Fibroblast of pulmonary artery (primary cell): ENCODE results near the gene PLA2G4E.

Source experiments
- DNase-seq: peaks from one replicate; pipeline ENCODE4 v3.0.0-alpha.2; 2010; ENCODE audit warnings: low read depth
- H3K4me3 ChIP-seq: replicated peaks from 2 replicates; pipeline ENCODE4 v1.5.1; 2011; ENCODE audit warnings: low read depth, mild to moderate bottlenecking, control low read depth, low read length, moderate library complexity
- TF ChIP-seq, protein P1 (sequence below): IDR thresholded peaks from 2 replicates; pipeline ENCODE4 v1.5.1; 2011; ENCODE audit warnings: mild to moderate bottlenecking, control low read depth, low read length, inconsistent platforms; ENCODE audit errors: missing control alignments

PLA2G4E gene

DNA sequence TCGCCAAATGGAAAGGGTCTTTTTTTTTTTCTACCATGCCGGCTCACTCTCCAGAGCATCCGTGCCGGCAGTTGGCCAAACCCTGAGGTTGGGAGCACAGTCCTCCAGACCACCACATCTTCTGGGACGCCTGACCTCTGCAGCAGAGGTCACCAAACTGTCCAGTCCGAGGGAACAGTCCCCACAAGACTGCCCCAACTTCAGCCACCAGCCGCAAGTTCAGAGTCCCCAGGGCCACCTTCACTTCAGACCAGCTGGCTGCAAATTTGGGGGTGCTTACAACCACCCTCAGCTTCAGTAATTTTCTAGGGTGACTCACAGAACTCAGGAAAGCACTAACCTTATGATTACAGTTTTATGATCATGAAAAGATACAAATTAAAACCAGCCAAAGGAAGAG, 44.6 kb upstream of the PLA2G4E start:
- no peak for DNase-seq
- no peak overlapping the region for H3K4me3 ChIP-seq
- TF ChIP-seq, protein P1, sequence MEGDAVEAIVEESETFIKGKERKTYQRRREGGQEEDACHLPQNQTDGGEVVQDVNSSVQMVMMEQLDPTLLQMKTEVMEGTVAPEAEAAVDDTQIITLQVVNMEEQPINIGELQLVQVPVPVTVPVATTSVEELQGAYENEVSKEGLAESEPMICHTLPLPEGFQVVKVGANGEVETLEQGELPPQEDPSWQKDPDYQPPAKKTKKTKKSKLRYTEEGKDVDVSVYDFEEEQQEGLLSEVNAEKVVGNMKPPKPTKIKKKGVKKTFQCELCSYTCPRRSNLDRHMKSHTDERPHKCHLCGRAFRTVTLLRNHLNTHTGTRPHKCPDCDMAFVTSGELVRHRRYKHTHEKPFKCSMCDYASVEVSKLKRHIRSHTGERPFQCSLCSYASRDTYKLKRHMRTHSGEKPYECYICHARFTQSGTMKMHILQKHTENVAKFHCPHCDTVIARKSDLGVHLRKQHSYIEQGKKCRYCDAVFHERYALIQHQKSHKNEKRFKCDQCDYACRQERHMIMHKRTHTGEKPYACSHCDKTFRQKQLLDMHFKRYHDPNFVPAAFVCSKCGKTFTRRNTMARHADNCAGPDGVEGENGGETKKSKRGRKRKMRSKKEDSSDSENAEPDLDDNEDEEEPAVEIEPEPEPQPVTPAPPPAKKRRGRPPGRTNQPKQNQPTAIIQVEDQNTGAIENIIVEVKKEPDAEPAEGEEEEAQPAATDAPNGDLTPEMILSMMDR, result no peak

DNA sequence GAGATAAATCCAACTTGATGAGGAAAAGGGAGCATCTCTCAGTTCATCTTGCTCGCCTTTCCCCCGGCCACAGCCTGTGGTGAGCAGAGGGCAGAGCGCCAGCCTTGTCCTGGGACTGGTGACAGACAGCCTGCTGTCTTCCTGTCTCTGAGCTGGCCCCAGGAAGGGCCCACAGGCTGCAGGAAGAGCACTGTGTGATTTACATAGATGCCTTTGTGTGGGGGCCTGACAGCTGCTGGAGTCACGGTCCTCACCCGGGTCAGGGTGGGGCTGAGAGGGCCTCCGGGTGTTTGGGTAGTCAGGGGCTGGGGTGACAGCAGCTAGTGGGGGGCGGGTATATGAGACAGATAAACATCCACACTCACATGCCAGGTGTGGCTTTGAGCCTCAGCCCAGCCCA, 44.2 kb upstream of the PLA2G4E start:
- TF ChIP-seq, protein P1, result no peak
- DNase-seq, result no peak
- H3K4me3 ChIP-seq, result no peak overlapping the region

DNA sequence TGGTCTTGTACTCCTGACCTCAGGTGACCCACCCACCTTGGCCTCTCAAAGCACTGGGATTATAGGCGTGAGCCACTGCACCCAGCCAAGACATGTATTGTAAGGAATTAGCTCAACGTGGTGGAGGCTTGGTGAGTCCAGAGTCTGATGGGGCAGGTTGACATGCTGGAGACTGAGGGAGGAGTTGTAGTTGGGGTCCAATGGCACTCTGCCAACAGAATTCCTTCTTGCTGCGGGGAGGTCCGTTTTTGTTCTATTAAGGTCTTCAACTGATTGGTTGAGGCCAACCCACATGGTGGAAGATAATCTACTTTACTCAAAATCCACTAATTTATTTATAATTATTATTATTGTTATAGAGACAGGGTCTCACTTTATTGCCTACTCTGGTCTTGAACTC, 43.4 kb upstream of the PLA2G4E start:
- no peak overlapping the region for H3K4me3 ChIP-seq
- TF ChIP-seq, protein P1, result no peak
- no peak for DNase-seq

DNA sequence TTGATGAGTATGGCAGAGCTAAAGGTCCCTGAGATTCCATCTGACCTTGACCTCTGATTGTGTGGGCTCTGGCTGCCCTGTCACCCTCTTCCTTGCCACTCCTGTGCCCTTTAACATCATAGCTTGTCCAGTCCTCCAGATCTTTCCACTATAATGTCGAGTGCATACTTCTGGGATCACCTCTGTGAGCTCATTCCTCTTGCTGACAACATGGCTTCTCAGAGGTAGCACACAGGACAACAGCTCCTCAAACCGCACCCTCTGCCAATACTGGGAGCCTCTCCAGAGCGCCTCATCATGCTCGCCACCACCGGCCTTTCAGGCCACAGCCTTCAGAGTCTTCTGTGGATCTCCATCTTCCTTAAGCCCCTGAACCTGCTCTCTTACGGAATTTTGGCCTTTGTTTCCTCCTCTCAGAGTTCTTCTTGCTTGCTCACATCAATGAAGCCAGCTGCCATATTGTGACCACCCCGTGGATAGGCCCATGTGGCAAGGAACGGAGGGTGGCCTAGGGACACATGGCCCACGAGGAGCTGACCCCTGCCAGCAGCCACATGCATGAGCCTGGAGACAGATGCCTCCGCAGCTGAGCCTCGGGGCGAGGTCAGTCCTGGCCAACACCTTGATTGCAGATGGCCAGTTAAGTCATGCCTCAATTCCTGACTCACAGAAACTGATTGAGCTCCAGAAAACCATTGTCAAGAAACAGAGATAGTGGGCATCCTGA, 42.4 kb upstream of the PLA2G4E start:
- H3K4me3 ChIP-seq, result no peak overlapping the region
- TF ChIP-seq, protein P1, result no peak
- DNase-seq, result no peak

DNA sequence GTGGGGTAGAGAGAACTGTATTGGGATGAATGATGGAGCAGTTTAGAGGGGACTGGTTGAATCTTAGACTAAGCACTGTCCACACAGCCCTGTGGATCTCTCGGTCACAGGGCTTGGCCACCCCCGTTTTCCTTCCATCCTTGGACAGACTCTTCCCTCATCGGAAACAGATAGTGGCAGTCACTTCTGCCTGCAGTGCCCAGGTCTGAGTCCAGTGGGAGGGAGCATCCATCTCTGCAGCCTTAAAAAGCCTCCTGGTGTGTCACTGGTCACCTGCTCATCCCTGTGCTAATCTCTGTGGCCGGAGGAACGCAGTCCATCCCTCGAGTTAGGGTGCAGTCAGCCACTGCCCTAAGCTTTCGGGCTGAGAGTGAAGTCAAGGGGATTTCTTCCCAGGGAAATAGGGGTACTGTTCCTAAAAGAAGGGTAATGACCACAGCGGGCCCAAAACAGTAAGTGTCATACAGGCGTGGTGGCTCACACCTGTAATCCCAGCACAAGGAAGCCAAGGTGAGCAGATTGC, 41.5 kb upstream of the PLA2G4E start:
- TF ChIP-seq, protein P1, result no peak
- DNase-seq, result no peak
- no peak overlapping the region for H3K4me3 ChIP-seq

DNA sequence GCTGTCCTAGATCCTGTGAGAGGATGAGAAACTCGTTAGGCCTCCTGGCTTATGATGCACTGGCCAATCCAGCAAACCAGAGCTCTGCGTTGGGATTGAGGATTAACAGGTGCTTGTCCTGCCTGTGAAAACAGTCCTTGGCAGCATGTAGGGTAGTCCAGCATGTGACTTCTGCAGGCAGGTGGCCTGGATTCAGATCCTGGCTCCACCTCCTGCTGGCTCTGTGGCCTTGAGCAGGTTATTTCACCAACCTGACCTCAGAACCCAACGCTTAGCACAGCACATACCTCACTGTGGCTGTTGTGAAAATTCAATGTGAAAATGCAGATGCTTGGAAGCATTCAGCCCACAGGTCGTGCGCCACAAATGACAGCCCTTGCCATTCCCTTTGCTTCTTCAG, 40.0 kb upstream of the PLA2G4E start:
- H3K4me3 ChIP-seq, result no peak overlapping the region
- no peak for DNase-seq
- TF ChIP-seq, protein P1, result no peak

DNA sequence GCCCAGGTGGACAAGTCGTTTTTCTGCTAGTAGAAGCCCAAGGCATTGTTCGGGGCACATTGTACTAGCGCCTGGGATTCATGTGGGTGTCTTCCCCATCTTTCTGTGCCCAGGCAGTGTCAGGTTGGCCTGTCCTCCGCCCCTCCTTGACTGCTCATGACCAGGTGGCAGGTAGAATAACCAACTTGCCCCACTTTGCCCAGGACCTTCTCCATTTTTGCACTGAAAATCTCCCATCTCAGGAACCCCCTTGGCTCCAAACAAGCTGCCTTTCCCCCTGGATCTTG, 39.6 kb upstream of the PLA2G4E start:
- TF ChIP-seq, protein P1, result no peak
- DNase-seq, result no peak

More for the DNA sequence above, 39.6 kb upstream of the PLA2G4E start:
- no peak overlapping the region for H3K4me3 ChIP-seq
